RWPE1 (cell line): ENCODE measurements around the gene AEBP1.

Experiments
- CTCF ChIA-PET: fragments of 350-600 bp; sonication (Branson Sonifier 250); formaldehyde crosslinking; extraction: SDS; loops from one replicate; lab custom pipeline; 2021; lab: Yijun Ruan, JAX
- POLR2A ChIA-PET: fragments of 400-600 bp; formaldehyde crosslinking; extraction: SDS; loops from one replicate; lab custom pipeline; 2020; ENCODE audit warnings: antibody characterized with exemption; ENCODE audit not compliant: low non-redundant PET; lab: Yijun Ruan, JAX
- DNase-seq: peaks from one replicate; pipeline ENCODE4 v3.0.0; 2012; ENCODE audit warnings: low spot score
- H3K27ac ChIP-seq: fragments of 450-650 bp; 2 replicates; pipeline ENCODE4 v1.5.1; 2017
- TF ChIP-seq, protein P1 (sequence below): fragments of 450-650 bp; conservative IDR thresholded peaks from 2 replicates; pipeline ENCODE4 v1.5.1; 2017; ENCODE audit warnings: low read depth, mild to moderate bottlenecking

AEBP1 gene

DNA sequence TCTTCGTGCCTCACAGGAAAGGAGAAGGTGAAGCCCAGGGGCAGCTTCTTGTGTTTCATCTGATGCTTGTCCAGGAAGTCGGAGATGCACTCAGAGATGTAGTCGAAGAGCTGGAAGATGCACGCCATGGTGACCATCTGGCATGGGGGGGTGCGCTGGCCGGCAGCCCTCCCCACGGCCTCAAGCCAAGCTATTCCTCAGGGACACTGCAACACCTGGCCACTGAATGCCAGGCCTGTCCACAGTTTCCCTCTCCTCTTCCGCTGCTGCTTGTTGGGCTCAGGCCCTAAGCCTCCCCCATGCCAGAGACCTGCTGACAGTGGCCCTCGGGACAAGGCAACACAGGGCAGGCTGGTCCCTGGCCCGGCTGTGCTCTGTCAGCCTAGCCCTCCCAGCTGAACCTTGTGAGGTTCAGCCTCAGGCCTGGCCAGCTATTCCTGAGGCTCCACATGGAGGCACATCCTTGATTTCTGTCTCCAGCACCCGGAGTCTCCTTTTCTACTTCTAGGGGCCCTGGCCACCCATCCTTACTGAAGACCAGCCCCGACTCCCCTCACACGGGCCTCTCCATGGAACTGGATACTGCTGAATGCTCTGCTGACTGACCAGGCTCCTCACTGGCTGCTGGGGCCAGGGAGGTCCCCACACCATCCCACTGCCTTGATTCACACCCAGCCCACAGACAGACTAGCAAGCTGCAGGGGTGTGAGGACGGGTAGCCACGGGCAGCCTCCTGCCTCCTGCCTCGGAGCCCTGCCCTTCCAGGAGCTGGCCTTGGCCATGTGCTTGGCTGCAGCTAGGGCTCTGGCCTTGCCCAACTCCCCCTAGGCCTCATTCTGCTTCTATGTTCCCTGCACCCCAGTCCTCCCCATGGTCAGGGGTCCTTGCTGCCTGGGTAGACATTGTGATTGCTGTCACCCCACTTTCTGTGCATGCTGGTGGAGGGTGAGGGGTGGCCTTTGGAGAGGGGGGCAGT is 47.1 kb downstream of the AEBP1 start:
- TF ChIP-seq, protein P1, sequence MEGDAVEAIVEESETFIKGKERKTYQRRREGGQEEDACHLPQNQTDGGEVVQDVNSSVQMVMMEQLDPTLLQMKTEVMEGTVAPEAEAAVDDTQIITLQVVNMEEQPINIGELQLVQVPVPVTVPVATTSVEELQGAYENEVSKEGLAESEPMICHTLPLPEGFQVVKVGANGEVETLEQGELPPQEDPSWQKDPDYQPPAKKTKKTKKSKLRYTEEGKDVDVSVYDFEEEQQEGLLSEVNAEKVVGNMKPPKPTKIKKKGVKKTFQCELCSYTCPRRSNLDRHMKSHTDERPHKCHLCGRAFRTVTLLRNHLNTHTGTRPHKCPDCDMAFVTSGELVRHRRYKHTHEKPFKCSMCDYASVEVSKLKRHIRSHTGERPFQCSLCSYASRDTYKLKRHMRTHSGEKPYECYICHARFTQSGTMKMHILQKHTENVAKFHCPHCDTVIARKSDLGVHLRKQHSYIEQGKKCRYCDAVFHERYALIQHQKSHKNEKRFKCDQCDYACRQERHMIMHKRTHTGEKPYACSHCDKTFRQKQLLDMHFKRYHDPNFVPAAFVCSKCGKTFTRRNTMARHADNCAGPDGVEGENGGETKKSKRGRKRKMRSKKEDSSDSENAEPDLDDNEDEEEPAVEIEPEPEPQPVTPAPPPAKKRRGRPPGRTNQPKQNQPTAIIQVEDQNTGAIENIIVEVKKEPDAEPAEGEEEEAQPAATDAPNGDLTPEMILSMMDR, result no peak
- no peak for DNase-seq
- H3K27ac ChIP-seq, result no peak overlapping the region
- POLR2A ChIA-PET, result no interaction called here
- CTCF ChIA-PET, result interaction anchor here (0.6 kb wide), 1 partner anchor 813 kb away, joined by 3 read pairs; no protein-coding TSS in a partner anchor

DNA sequence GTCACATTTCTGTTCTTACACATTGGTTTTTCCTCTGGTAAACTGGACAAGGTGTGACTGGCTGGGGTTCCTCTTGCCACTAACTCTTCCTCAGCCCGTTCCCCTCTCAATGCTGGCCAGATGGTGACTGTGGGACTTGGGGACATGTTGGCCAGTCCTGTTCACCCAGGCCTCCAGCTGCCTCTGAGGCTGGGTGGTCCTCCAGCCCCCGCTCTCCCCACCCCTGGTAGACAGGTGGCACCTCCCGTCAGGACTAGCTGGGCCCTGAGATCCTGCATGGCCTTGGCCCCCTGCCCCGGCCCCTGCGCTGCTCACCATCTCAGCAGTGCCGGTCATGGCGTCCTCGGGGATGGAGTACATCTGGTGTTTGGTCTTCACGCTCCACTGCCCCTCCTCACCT is 47.8 kb downstream of the AEBP1 start:
- ChIA-PET CTCF (no interaction called here), POLR2A (no interaction called here)
- H3K27ac ChIP-seq, result no peak overlapping the region
- TF ChIP-seq, protein P1, result no peak
- no peak for DNase-seq

DNA sequence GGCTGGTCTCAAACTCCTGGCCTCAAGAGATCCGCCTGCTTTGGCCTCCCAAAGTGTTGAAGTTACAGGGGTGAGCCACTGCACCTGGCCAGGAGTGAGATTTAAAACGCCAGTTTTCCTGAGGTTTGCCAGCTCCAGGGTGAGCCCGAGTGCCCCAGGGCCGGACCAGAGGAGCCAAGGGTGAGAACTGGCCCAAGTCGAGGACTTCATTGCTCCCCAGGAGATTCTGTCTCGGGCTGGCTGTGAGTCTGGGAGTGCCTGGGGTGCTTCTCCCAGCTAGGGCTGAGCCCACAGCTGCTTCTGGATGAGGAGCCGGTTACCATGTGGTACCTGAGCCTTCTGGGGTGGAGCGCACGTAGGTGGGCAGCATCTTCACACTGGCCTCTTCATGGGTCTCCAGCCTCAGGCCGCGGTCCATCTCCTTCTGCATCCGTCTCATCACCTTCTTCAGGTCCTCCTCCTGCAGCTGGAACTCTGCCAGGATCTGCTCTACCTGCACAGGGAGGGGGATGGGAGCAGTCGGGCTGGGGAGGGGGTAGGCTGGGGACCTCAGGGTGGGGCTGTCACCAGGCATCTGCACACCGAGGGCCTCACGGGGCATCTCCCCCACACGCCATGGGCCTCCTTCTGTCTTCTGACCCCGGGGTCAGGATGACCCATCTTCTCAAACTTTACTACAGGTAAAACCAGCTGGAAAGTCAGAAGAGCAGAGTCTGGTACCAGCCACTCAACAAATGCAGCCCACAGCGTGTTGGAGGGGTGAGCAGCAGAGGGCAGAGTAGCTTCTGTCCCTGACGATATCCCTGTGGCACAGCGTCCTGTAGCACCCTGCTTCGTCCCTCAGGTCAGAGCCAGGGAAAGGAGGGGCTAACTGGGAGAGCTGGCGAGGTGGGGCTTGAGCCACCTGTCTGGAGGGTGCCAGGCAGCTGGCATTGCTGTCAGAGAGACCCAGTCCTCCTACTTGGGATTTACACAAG is 49.1 kb downstream of the AEBP1 start:
- CTCF ChIA-PET, result no interaction called here
- TF ChIP-seq, protein P1, result no peak
- H3K27ac ChIP-seq, result no peak overlapping the region
- no peak for DNase-seq
- POLR2A ChIA-PET, result no interaction called here

DNA sequence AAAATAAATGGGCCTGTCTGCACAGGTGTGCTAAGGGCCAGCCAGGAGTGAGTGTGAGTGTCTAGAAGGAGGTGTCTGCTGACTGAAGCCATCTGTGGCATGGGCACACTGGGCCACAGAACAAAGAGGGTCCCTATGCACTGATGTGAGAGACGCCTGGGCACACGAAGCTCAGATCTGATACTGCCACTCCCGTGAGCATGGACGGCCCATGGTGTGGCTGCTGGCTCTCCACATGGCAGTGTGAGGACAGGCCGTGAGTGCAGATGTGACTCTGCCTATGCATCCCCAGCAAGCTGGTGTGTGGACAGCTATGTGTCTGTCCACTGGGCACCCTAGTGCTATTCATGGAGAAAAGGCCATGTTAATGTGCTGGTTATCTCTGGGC is 49.8 kb downstream of the AEBP1 start:
- ChIA-PET CTCF (interaction anchor here (0.5 kb wide), 1 partner anchor 9 kb away, joined by 3 read pairs; no protein-coding TSS in a partner anchor), POLR2A (interaction anchor here (0.5 kb wide), 1 partner anchor 533 kb away, joined by 9 read pairs; no protein-coding TSS in a partner anchor)
- TF ChIP-seq, protein P1, result no peak
- H3K27ac ChIP-seq, result no peak overlapping the region
- DNase-seq, result no peak

DNA sequence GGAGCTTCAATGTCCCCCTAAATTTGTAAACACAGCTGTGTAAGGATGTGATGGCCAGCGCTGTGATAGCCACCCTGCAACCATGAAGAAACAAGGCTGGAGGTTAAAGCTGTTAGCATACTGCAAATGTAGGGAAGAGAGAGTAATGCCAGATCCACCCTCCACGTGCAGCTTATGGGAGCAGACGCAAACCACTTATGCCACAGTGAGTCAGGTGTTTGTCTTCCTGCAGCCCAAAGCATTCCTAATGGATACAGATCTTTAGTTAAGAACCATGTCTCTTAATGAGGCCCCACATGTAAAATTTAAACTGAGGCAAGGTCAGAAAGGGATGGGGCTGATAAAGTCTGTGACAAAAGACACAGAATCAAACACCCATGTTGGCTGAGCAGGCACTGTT is 50.6 kb downstream of the AEBP1 start:
- TF ChIP-seq, protein P1, result no peak
- POLR2A ChIA-PET, result no interaction called here
- no peak for DNase-seq
- CTCF ChIA-PET, result interaction anchor here (0.5 kb wide), 1 partner anchor 8 kb away, joined by 3 read pairs; no protein-coding TSS in a partner anchor
- no peak overlapping the region for H3K27ac ChIP-seq
